HCT116 (cell line): ENCODE results near the gene CDH10. TPM values are rescaled to one million over a fixed set of nuclear protein-coding genes. Genes with fewer than 3 reads are reported as not detected.

Experiments
- ATAC-seq: fragments of 200-7000 bp; cut with Tn5 transposase; 2 replicates; pipeline ENCODE4 v1.9.1; 2020; ENCODE audit warnings: mild to moderate bottlenecking, moderate library complexity
- BruUV-seq: library from RNA; stranded (reverse); fragments of 400-500 nt; replicated peaks from 2 replicates; lab custom pipeline; 2021; lab: Mats Ljungman, UMichigan
- CTCF ChIA-PET: fragments of 300-600 bp; sonication (Branson Sonifier 250); formaldehyde crosslinking; loops from one replicate; lab custom pipeline; 2021; ENCODE audit warnings: antibody characterized with exemption; lab: Charles Lee
- POLR2A ChIA-PET: fragments of 300-600, 350-600 bp; sonication (Branson Sonifier 250); formaldehyde crosslinking; loops from one replicate; lab custom pipeline; 2021; ENCODE audit warnings: antibody characterized with exemption; lab: Charles Lee
- RAD21 ChIA-PET, 2 experiments: fragments of 300-600 bp; sonication (Branson Sonifier 250); formaldehyde crosslinking; loops; one replicate each; lab custom pipeline; 2023; ENCODE audit warnings: low total read pairs in 2 of 2; ENCODE audit not compliant: uncharacterized antibody in 2 of 2, unreplicated experiment in 2 of 2, low non-redundant PET in 1 of 2; lab: Charles Lee
- DNase-seq: peaks from one replicate; pipeline ENCODE4 v3.0.0-alpha.2; 2010; ENCODE audit warnings: low read depth, low spot score
- H2AFZ ChIP-seq: fragments of 200-600 bp; shearing (Covaris generic), sonication (generic); 2 replicates; pipeline ENCODE4 v1.6.1; 2017; ENCODE audit warnings: low read depth, mixed run types, mixed read lengths, antibody characterized with exemption, low read length; ENCODE audit not compliant: poor library complexity, severe bottlenecking
- H3K27ac ChIP-seq: 2 replicates; pipeline ENCODE4 v1.5.1; 2012; ENCODE audit warnings: low read depth, low read length
- H3K27me3 ChIP-seq: fragments of 200-600 bp; sonication (generic); 2 replicates; pipeline ENCODE4 v1.6.1; 2016; ENCODE audit warnings: mixed run types, low read length, mixed read lengths; ENCODE audit not compliant: insufficient read depth
- H3K36me3 ChIP-seq, 2 experiments: fragments of 200-500 bp in 1 of 2; fragments of 200-600 bp in 1 of 2; sonication (Bioruptor generic) in 1 of 2; sonication (generic) in 1 of 2; 2 replicates each; pipeline versions ENCODE4 v1.5.1 to v1.6.1; 2014 to 2016; ENCODE audit warnings: low read length in 2 of 2, inconsistent platforms in 1 of 2, mixed read lengths in 1 of 2, mixed run types in 1 of 2; ENCODE audit not compliant: insufficient read depth in 2 of 2, control insufficient read depth in 1 of 2
- H3K4me1 ChIP-seq, 2 experiments: fragments of 200-600 bp in 1 of 2; sonication (generic) in 1 of 2; 2 replicates each; pipeline versions ENCODE4 v1.5.1 to v1.6.1; 2012 to 2017; ENCODE audit warnings: low read length in 2 of 2, inconsistent platforms in 1 of 2, mild to moderate bottlenecking in 1 of 2, mixed read lengths in 1 of 2, mixed run types in 1 of 2, moderate library complexity in 1 of 2; ENCODE audit not compliant: insufficient read depth in 2 of 2, control insufficient read depth in 1 of 2
- H3K4me2 ChIP-seq: fragments of 200-600 bp; sonication (generic); 2 replicates; pipeline ENCODE4 v1.6.1; 2017; ENCODE audit warnings: mixed run types, low read length, mixed read lengths
- H3K4me3 ChIP-seq, 2 experiments: fragments of 200-600 bp in 1 of 2; sonication (generic) in 1 of 2; replicated peaks in 1 of 2; 2 replicates each; pipeline ENCODE4 v1.5.1; 2011 to 2016; ENCODE audit warnings: low read length in 2 of 2, control low read depth in 1 of 2, low read depth in 1 of 2, mild to moderate bottlenecking in 1 of 2, mixed read lengths in 1 of 2, mixed run types in 1 of 2
- H3K79me2 ChIP-seq: fragments of 200-600 bp; sonication (generic); 2 replicates; pipeline ENCODE4 v1.6.1; 2017; ENCODE audit warnings: mild to moderate bottlenecking, mixed run types, low read length, moderate library complexity, mixed read lengths; ENCODE audit not compliant: insufficient read depth
- H3K9ac ChIP-seq: fragments of 200-600 bp; sonication (generic); 2 replicates; pipeline ENCODE4 v1.6.1; 2016; ENCODE audit warnings: low read length, mixed read lengths
- H3K9me2 ChIP-seq: fragments of 200-600 bp; sonication (generic), shearing (Covaris generic); 2 replicates; pipeline ENCODE4 v1.6.1; 2017; ENCODE audit warnings: mixed run types, mild to moderate bottlenecking, moderate library complexity; ENCODE audit not compliant: insufficient read depth
- H3K9me3 ChIP-seq, 2 experiments: fragments of 200-500 bp in 1 of 2; fragments of 200-600 bp in 1 of 2; sonication (Bioruptor generic) in 1 of 2; sonication (generic) in 1 of 2; 2 replicates each; pipeline ENCODE4 v1.6.1; 2014 to 2017; ENCODE audit warnings: low read length in 2 of 2, mixed read lengths in 2 of 2, inconsistent platforms in 1 of 2, low read depth in 1 of 2, mild to moderate bottlenecking in 1 of 2, mixed run types in 1 of 2, moderate library complexity in 1 of 2; ENCODE audit not compliant: control insufficient read depth in 1 of 2, insufficient read depth in 1 of 2
- H4K20me1 ChIP-seq: fragments of 200-600 bp; sonication (generic), shearing (Covaris generic); 2 replicates; pipeline ENCODE4 v1.6.1; 2017; ENCODE audit warnings: mixed run types, mild to moderate bottlenecking, moderate library complexity; ENCODE audit not compliant: insufficient read depth
- ATF3 ChIP-seq: IDR thresholded peaks from 2 replicates; pipeline ENCODE4 v1.6.1; 2012
- CBX3 ChIP-seq: IDR thresholded peaks from 2 replicates; pipeline ENCODE4 v1.6.1; 2012; ENCODE audit warnings: low read depth
- EZH2 ChIP-seq: fragments of 200-600 bp; sonication (generic); IDR thresholded peaks from 2 replicates; pipeline ENCODE4 v1.6.1; 2017; ENCODE audit warnings: antibody characterized with exemption, mixed run types
- FOSL1 ChIP-seq: IDR thresholded peaks from 2 replicates; pipeline ENCODE4 v1.6.1; 2012; ENCODE audit warnings: low read depth
- MAX ChIP-seq: IDR thresholded peaks from 2 replicates; pipeline ENCODE4 v1.6.1; 2012
- POLR2AphosphoS5 ChIP-seq: IDR thresholded peaks from 2 replicates; pipeline ENCODE4 v1.6.1; 2011; ENCODE audit warnings: mild to moderate bottlenecking, low read depth, low read length, moderate library complexity
- RAD21 ChIP-seq: IDR thresholded peaks from 2 replicates; pipeline ENCODE4 v1.6.1; 2012; ENCODE audit warnings: low read depth, mild to moderate bottlenecking
- SRF ChIP-seq: IDR thresholded peaks from 2 replicates; pipeline ENCODE4 v1.6.1; 2012; ENCODE audit warnings: low read depth
- TCF7L2 ChIP-seq: IDR thresholded peaks from 2 replicates; pipeline ENCODE4 v1.7.0; 2011; ENCODE audit warnings: borderline replicate concordance, inconsistent platforms; ENCODE audit not compliant: insufficient read depth, insufficient read length; ENCODE audit errors: extremely low read depth
- YY1 ChIP-seq: IDR thresholded peaks from 2 replicates; pipeline ENCODE4 v1.6.1; 2011; ENCODE audit warnings: low read length, low read depth, moderate library complexity, mild to moderate bottlenecking; ENCODE audit not compliant: insufficient replicate concordance; ENCODE audit errors: extremely low read depth
- ZFX ChIP-seq: fragments of 450-650 bp; IDR thresholded peaks from 2 replicates; pipeline ENCODE4 v1.6.1; 2017
- ZNF274 ChIP-seq: fragments of 200-500 bp; sonication (Bioruptor generic); IDR thresholded peaks from 2 replicates; pipeline ENCODE4 v1.6.1; 2014; ENCODE audit warnings: mild to moderate bottlenecking, low read depth, low read length, inconsistent platforms
- intact Hi-C: fragments of 100-400 bp; cut with micrococcal nuclease; formaldehyde crosslinking; loops from 2 replicates; pipeline ENCODE4 v1.10.0; 2022
- total RNA-seq: library from RNA; stranded (reverse); gene quantifications from one replicate; pipeline ENCODE4 v1.2.1, GENCODE V29; 2021; ENCODE audit not compliant: unreplicated experiment

The CDH10 gene
- total RNA-seq, 1 experiment from 2014 or later, result not detected

GRCh38 chr5:24492229-24492628, 152.5 kb downstream of the CDH10 start:
- Histone ChIP-seq H3K4me3 (no peak overlapping the region), H4K20me1 (no peaks in the 10 kb centered on the region), H3K27me3 (no peaks in the 10 kb centered on the region), H3K79me2 (no peaks in the 10 kb centered on the region), H2AFZ (no peak overlapping the region), H3K4me2 (no peak overlapping the region), H3K9me2 (no peaks in the 10 kb centered on the region), H3K27ac (no peak overlapping the region), H3K4me1 (no peaks in the 10 kb centered on the region), H3K9ac (no peak overlapping the region), H3K9me3 (peaks cover 0 to 22% of the 10 kb centered on the region in 2 experiments; a peak in 3 of 4 replicates), H3K36me3 (no peaks in the 10 kb centered on the region)
- no peak for DNase-seq
- RAD21 ChIA-PET, result no interaction called here
- intact Hi-C loops, result no loop called here
- BruUV-seq, result no TSS peak
- POLR2A ChIA-PET, result no interaction called here
- TF ChIP-seq YY1, result no peak
- no peak for TF ChIP-seq ZNF274
- no peak for TF ChIP-seq EZH2
- TF ChIP-seq SRF, result no peak
- TF ChIP-seq MAX, result no peak
- no peak for TF ChIP-seq ATF3
- TF ChIP-seq CBX3, result no peak
- TF ChIP-seq ZFX, result no peak
- no peak for ATAC-seq
- CTCF ChIA-PET, result no interaction called here

- Histone ChIP-seq H3K9me2 (no peaks in the 10 kb centered on the region), H3K4me3 (no peak overlapping the region), H3K4me1 (no peaks in the 10 kb centered on the region), H3K79me2 (no peaks in the 10 kb centered on the region), H3K9me3 (peaks cover 0 to 22% of the 10 kb centered on the region in 2 experiments; a peak in 3 of 4 replicates), H3K9ac (no peak overlapping the region), H3K36me3 (no peaks in the 10 kb centered on the region), H3K27me3 (no peaks in the 10 kb centered on the region), H3K27ac (no peak overlapping the region), H3K4me2 (no peak overlapping the region), H2AFZ (no peak overlapping the region), H4K20me1 (no peaks in the 10 kb centered on the region)
- DNase-seq, result no peak
- RAD21 ChIA-PET, result no interaction called here
- BruUV-seq, result no TSS peak
- ATAC-seq, result no peak
- CTCF ChIA-PET, result no interaction called here
- POLR2A ChIA-PET, result no interaction called here
- intact Hi-C loops, result no loop called here
- no peak for TF ChIP-seq POLR2AphosphoS5
- no peak for TF ChIP-seq ZFX
- TF ChIP-seq TCF7L2, result no peak
- TF ChIP-seq FOSL1, result no peak
- no peak for TF ChIP-seq RAD21
Measured at GRCh38 chr5:24491490-24491889, 153.3 kb downstream of the CDH10 start.
